ENCODE data around the gene TAF11L12.
"Not testable (repeated sequence)": the region's sequence is repeated elsewhere in the genome, so short reads cannot be mapped to it uniquely, and the experiment has no call there.

Gene TAF11L12

DNA sequence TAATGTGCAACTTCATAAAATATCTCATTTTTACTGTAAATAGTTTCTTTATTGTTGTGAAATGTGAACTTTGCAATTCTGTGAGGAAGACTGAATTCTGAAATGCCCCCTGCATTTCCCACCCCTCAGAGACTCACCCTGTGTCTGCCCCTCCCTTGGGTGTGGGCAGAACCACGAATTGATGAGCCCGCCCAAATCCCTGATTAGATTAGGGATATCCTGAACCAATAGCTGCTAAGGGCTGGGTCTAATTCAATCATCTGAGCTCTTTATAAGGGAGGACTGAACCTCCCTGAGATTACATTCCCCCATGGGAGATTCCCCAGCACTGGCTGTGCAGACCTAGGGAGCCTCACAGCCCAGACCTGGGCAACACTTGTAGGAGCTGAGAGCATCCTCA, at the start of gene TAF11L12:
Gene TAF11L12 (plus strand): TSS at position 301 of the 400 bp plus-strand sequence.
- not testable (repeated sequence) for H3K9ac ChIP-seq (ENCODE audit: low read length); H3K4me1 ChIP-seq (ENCODE audit: control insufficient read depth, low read depth, low read length); H3K27me3 ChIP-seq (ENCODE audit: control insufficient read depth, insufficient read depth, low read length); H3K27ac ChIP-seq (ENCODE audit: low read length); H3K4me3 ChIP-seq (ENCODE audit: low read length); H3K36me3 ChIP-seq (ENCODE audit: control insufficient read depth, low read depth, low read length); H3K9me3 ChIP-seq (ENCODE audit: control insufficient read depth, low read depth, low read length)

DNA sequence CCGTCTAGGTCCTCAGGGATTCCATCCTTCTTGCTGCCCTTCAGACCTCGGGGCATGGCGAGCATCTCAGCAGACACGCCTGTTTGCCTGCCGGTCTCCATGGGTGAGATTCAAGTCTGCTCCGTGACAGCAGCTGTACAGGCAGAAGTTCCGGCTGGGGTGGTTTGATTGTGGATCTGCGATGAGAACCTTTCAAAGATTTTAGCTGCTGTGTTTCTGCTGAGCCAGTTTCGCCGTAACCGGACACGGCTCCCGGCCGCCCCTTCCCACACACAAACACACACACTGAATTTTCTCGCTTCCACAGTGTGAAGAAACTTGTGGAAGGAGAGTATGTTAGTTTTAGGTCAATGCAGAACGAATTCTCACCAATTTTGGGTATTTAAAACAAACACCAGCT, 24.5 kb upstream of the TAF11L12 start, which contains the start of gene TAF11L7:
Gene TAF11L7 (minus strand): TSS at position 101 of the 400 bp plus-strand sequence.
- not testable (repeated sequence) for H3K9me3 ChIP-seq (ENCODE audit: control insufficient read depth, low read depth, low read length); H3K36me3 ChIP-seq (ENCODE audit: control insufficient read depth, low read depth, low read length)

DNA sequence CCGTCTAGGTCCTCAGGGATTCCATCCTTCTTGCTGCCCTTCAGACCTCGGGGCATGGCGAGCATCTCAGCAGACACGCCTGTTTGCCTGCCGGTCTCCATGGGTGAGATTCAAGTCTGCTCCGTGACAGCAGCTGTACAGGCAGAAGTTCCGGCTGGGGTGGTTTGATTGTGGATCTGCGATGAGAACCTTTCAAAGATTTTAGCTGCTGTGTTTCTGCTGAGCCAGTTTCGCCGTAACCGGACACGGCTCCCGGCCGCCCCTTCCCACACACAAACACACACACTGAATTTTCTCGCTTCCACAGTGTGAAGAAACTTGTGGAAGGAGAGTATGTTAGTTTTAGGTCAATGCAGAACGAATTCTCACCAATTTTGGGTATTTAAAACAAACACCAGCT, 19.3 kb upstream of the TAF11L12 start, which contains the start of gene TAF11L8:
Gene TAF11L8 (minus strand): TSS at position 101 of the 400 bp plus-strand sequence.
- H3K27me3 ChIP-seq (ENCODE audit: control insufficient read depth, insufficient read depth, low read length); H3K36me3 ChIP-seq (ENCODE audit: control insufficient read depth, low read depth, low read length); H3K4me3 ChIP-seq (ENCODE audit: low read length); H3K27ac ChIP-seq (ENCODE audit: low read length); H3K9me3 ChIP-seq (ENCODE audit: control insufficient read depth, low read depth, low read length); H3K4me1 ChIP-seq (ENCODE audit: control insufficient read depth, low read depth, low read length); H3K9ac ChIP-seq (ENCODE audit: low read length): not testable (repeated sequence)

More for the DNA sequence above, 24.5 kb upstream of the TAF11L12 start, which contains the start of gene TAF11L7:
- not testable (repeated sequence) for H3K4me3 ChIP-seq (ENCODE audit: low read length); H3K4me1 ChIP-seq (ENCODE audit: control insufficient read depth, low read depth, low read length); H3K27me3 ChIP-seq (ENCODE audit: control insufficient read depth, insufficient read depth, low read length); H3K9ac ChIP-seq (ENCODE audit: low read length); H3K27ac ChIP-seq (ENCODE audit: low read length)

GRCh38 chr5:17594255-17594654, 15.9 kb upstream of the TAF11L12 start, which contains the start of gene TAF11L9:
Gene TAF11L9 (minus strand): TSS chr5:17594394.
- H3K27me3 ChIP-seq (ENCODE audit: control insufficient read depth, insufficient read depth, low read length); H3K4me3 ChIP-seq (ENCODE audit: low read length); H3K9ac ChIP-seq (ENCODE audit: low read length); H3K27ac ChIP-seq (ENCODE audit: low read length); H3K4me1 ChIP-seq (ENCODE audit: control insufficient read depth, low read depth, low read length); H3K36me3 ChIP-seq (ENCODE audit: control insufficient read depth, low read depth, low read length); H3K9me3 ChIP-seq (ENCODE audit: control insufficient read depth, low read depth, low read length): not testable (repeated sequence)

GRCh38 chr5:17597728-17598127, 12.5 kb upstream of the TAF11L12 start, which contains the start of gene TAF11L10:
Gene TAF11L10 (minus strand): TSS chr5:17597828.
- H3K4me1 ChIP-seq (ENCODE audit: control insufficient read depth, low read depth, low read length); H3K9ac ChIP-seq (ENCODE audit: low read length); H3K4me3 ChIP-seq (ENCODE audit: low read length); H3K27me3 ChIP-seq (ENCODE audit: control insufficient read depth, insufficient read depth, low read length); H3K9me3 ChIP-seq (ENCODE audit: control insufficient read depth, low read depth, low read length); H3K27ac ChIP-seq (ENCODE audit: low read length); H3K36me3 ChIP-seq (ENCODE audit: control insufficient read depth, low read depth, low read length): not testable (repeated sequence)

DNA sequence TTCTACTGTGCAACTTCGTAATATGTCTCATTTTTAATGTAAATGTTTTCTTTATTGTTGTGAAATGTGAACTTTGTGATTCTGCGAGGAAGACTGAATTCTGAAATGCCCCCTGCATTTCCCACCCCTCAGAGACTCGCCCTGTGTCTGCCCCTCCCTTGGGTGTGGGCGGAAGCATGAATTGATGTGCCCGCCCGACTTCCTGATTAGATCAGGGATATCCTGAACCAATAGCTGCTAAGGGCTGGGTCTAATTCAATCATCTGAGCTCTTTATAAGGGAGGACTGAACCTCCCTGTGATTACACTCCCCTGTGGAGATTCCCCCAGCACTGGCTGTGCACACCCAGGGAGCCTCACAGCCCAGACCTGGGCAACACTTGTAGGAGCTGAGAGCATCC, 6.3 kb upstream of the TAF11L12 start, which contains the start of gene TAF11L11:
Gene TAF11L11 (plus strand): TSS at position 304 of the 400 bp plus-strand sequence.
- not testable (repeated sequence) for H3K36me3 ChIP-seq (ENCODE audit: control insufficient read depth, low read depth, low read length); H3K4me3 ChIP-seq (ENCODE audit: low read length); H3K9me3 ChIP-seq (ENCODE audit: control insufficient read depth, low read depth, low read length); H3K27ac ChIP-seq (ENCODE audit: low read length); H3K4me1 ChIP-seq (ENCODE audit: control insufficient read depth, low read depth, low read length); H3K27me3 ChIP-seq (ENCODE audit: control insufficient read depth, insufficient read depth, low read length); H3K9ac ChIP-seq (ENCODE audit: low read length)

DNA sequence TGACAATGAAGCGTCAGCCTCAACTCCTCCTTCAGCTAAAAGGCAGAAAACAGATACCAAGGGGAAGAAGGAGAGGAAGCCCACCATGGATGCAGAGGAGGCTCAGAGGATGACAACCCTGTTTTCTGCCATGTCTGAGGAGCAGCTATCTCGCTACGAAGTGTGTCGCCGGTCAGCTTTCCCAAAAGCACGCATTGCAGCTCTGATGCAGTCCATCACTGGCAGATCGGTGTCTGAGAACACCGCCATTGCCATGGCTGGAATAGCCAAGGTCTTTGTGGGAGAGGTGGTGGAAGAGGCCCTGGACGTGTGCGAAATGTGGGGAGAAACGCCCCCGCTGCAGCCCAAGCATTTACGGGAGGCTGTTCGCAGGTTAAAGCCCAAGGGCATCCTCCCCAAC, 5.2 kb upstream of the TAF11L12 start:
- Histone ChIP-seq H3K36me3 (ENCODE audit: control insufficient read depth, low read depth, low read length) (no peaks in the 10 kb centered on the region), H3K27me3 (ENCODE audit: control insufficient read depth, insufficient read depth, low read length) (no peaks in the 10 kb centered on the region), H3K4me1 (ENCODE audit: control insufficient read depth, low read depth, low read length) (no peaks in the 10 kb centered on the region), H3K27ac (ENCODE audit: low read length) (no peak overlapping the region), H3K4me3 (ENCODE audit: low read length) (no peak overlapping the region), H3K9ac (ENCODE audit: low read length) (no peak overlapping the region), H3K9me3 (ENCODE audit: control insufficient read depth, low read depth, low read length) (no peaks in the 10 kb centered on the region)

DNA sequence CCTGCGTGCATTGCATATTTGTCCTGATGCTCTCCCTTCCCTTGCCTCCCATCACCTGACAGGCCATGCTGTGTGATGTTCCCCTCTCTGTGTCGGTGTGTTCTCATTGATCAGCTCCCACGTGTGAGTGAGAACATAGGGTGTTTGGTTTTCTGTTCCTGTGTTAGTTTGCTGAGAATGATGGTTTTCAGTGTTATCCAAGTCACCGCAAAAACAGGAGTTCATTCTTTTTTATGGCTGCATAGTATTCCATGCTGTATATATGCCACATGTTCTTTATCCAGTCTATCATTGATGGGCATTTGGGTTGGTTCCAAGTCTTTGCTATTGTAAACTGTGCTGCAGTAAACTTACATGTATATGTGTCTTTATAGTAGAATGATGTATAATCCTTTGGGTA, 2.7 kb upstream of the TAF11L12 start:
- H3K36me3 ChIP-seq (ENCODE audit: control insufficient read depth, low read depth, low read length); H3K27me3 ChIP-seq (ENCODE audit: control insufficient read depth, insufficient read depth, low read length); H3K27ac ChIP-seq (ENCODE audit: low read length); H3K9ac ChIP-seq (ENCODE audit: low read length); H3K4me3 ChIP-seq (ENCODE audit: low read length); H3K9me3 ChIP-seq (ENCODE audit: control insufficient read depth, low read depth, low read length); H3K4me1 ChIP-seq (ENCODE audit: control insufficient read depth, low read depth, low read length): not testable (repeated sequence)

DNA sequence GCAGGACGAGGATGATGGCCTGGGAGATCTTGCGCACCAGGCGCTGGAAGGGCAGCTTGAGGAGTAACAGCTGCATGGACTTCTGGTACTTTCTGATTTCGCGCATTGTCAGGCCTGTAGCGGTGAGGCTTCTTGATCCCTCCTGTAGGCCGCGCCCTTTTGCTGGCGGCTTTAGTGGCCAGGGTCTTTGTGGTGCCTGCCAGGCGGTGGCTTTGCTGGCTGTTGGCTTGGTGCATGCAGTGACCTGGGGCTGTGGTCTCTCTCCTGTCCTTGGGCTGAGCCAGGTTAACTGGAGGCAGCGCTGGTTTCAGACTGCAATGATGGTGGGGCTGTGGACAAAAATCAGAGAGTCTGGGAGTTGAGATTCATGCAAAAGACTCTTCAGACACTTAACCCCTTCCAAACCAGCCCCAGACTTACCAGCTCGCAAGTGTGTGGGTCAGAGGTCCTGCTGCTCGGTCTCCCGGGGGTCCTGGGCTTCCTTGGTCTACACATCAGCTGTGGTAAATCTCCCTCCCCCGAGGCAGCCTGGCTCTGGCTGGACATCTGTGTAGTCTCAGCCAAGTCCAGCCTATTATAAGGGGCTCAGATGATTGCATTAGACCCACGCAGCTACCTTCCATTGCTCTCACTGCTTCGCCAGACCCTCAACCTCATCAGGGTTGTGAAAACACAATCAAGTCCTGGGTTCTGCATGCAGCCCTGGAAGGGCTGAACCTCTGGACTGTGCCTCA, 4.8 kb downstream of the TAF11L12 start:
- H3K27ac ChIP-seq (ENCODE audit: low read length) = no peak overlapping the region
- H3K36me3 ChIP-seq (ENCODE audit: control insufficient read depth, low read depth, low read length) = no peaks in the 10 kb centered on the region

GRCh38 chr5:17619354-17619753, 9.2 kb downstream of the TAF11L12 start:
- Histone ChIP-seq H3K4me1 (ENCODE audit: control insufficient read depth, low read depth, low read length) (no peaks in the 10 kb centered on the region), H3K27ac (ENCODE audit: low read length) (no peak overlapping the region), H3K27me3 (ENCODE audit: control insufficient read depth, insufficient read depth, low read length) (no peaks in the 10 kb centered on the region), H3K9ac (ENCODE audit: low read length) (no peak overlapping the region), H3K36me3 (ENCODE audit: control insufficient read depth, low read depth, low read length) (no peaks in the 10 kb centered on the region), H3K9me3 (ENCODE audit: control insufficient read depth, low read depth, low read length) (no peaks in the 10 kb centered on the region), H3K4me3 (ENCODE audit: low read length) (no peak overlapping the region)

More for the DNA sequence above, 4.8 kb downstream of the TAF11L12 start:
- Histone ChIP-seq H3K9me3 (ENCODE audit: control insufficient read depth, low read depth, low read length) (no peaks in the 10 kb centered on the region), H3K4me3 (ENCODE audit: low read length) (no peak overlapping the region), H3K9ac (ENCODE audit: low read length) (no peak overlapping the region), H3K4me1 (ENCODE audit: control insufficient read depth, low read depth, low read length) (no peaks in the 10 kb centered on the region), H3K27me3 (ENCODE audit: control insufficient read depth, insufficient read depth, low read length) (no peaks in the 10 kb centered on the region)

- Histone ChIP-seq H3K4me1 (ENCODE audit: control insufficient read depth, low read depth, low read length) (no peaks in the 10 kb centered on the region), H3K9me3 (ENCODE audit: control insufficient read depth, low read depth, low read length) (no peaks in the 10 kb centered on the region), H3K9ac (ENCODE audit: low read length) (no peak overlapping the region), H3K4me3 (ENCODE audit: low read length) (no peak overlapping the region), H3K36me3 (ENCODE audit: control insufficient read depth, low read depth, low read length) (no peaks in the 10 kb centered on the region), H3K27me3 (ENCODE audit: control insufficient read depth, insufficient read depth, low read length) (no peaks in the 10 kb centered on the region), H3K27ac (ENCODE audit: low read length) (no peak overlapping the region)
Measured at GRCh38 chr5:17620627-17621026, 10.4 kb downstream of the TAF11L12 start.

DNA sequence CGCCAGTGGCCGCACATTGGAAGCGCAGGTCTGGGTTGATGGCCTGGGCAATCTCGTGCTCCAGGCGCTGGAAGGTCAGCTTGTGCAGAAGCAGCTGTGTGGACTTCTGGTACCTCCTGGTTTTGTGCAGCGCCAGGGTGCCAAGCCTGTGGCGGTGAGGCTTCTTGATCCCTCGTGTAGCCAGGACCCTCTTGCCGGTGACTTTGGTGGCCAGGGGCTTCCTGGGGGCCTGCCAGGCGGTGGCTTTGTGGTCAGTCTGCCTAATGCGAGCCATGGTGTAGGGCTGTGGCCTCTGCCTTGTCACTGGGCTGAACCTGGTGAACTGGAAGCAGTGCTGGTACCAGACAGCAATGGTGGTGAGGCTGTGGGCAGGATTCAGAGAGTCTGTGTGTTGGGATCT, 15.5 kb downstream of the TAF11L12 start:
- Histone ChIP-seq H3K27me3 (ENCODE audit: control insufficient read depth, insufficient read depth, low read length) (no peaks in the 10 kb centered on the region), H3K4me3 (ENCODE audit: low read length) (no peak overlapping the region), H3K27ac (ENCODE audit: low read length) (no peak overlapping the region), H3K9ac (ENCODE audit: low read length) (no peak overlapping the region), H3K4me1 (ENCODE audit: control insufficient read depth, low read depth, low read length) (no peaks in the 10 kb centered on the region), H3K36me3 (ENCODE audit: control insufficient read depth, low read depth, low read length) (no peaks in the 10 kb centered on the region), H3K9me3 (ENCODE audit: control insufficient read depth, low read depth, low read length) (no peaks in the 10 kb centered on the region)

Data from iPS-18a (cell line).